B cell (primary cell): ENCODE results near the gene LRRC8D. TPM values are rescaled to one million over a fixed set of nuclear protein-coding genes. Genes with fewer than 3 reads are reported as not detected.

Experiments used
- ATAC-seq: fragments of 200-7000 bp; cut with Tn5 transposase; one replicate; pipeline ENCODE4 v1.10.0; 2021; ENCODE audit warnings: low read depth, mild to moderate bottlenecking, moderate number of reproducible peaks, moderate library complexity
- CTCF ChIA-PET: fragments of 350-600 bp; sonication (Branson Sonifier 250); formaldehyde crosslinking; loops from one replicate; lab custom pipeline; 2021; ENCODE audit warnings: antibody characterized with exemption, inconsistent platforms; lab: Charles Lee
- POLR2A ChIA-PET: fragments of 350-600 bp; sonication (Branson Sonifier 250); formaldehyde crosslinking; loops from one replicate; lab custom pipeline; 2021; ENCODE audit warnings: antibody characterized with exemption; lab: Charles Lee
- DNase-seq: peaks from one replicate; pipeline ENCODE4 v3.0.0; 2013
- H2AFZ ChIP-seq: 2 replicates; pipeline ENCODE4 v1.6.1; 2012; ENCODE audit warnings: mild to moderate bottlenecking, low read depth, low read length; ENCODE audit not compliant: insufficient read depth, poor library complexity, severe bottlenecking
- H3K27ac ChIP-seq, 2 donors: 1 replicate in 1 of 2; 2 replicates in 1 of 2; pipeline ENCODE4 v1.5.1; 2012 to 2013; ENCODE audit warnings: low read length in 2 of 2, mild to moderate bottlenecking in 2 of 2, moderate library complexity in 1 of 2
- H3K27me3 ChIP-seq, 4 experiments: fragments of 200-600 bp in 1 of 4; sonication (generic) in 1 of 4; replicated peaks in 1 of 4; 1 replicate in 2 of 4; 2 replicates in 2 of 4; pipeline versions ENCODE4 v1.6.1 to v1.7.0; 2013 to 2016; ENCODE audit warnings: low read length in 3 of 4, mild to moderate bottlenecking in 2 of 4, mixed read lengths in 1 of 4, moderate library complexity in 1 of 4; ENCODE audit not compliant: insufficient read depth in 4 of 4, control insufficient read depth in 3 of 4; ENCODE audit errors: control extremely low read depth in 1 of 4
- H3K36me3 ChIP-seq, 2 experiments: replicated peaks in 1 of 2; 1 replicate in 1 of 2; 2 replicates in 1 of 2; pipeline versions ENCODE4 v1.6.1 to v1.7.1; 2013; ENCODE audit warnings: low read length in 1 of 2; ENCODE audit not compliant: insufficient read depth in 2 of 2, control insufficient read depth in 1 of 2; ENCODE audit errors: control extremely low read depth in 1 of 2, extremely low read depth in 1 of 2
- H3K4me1 ChIP-seq, 2 donors: fragments of 200-600 bp in 1 of 2; sonication (generic) in 1 of 2; 1 replicate in 1 of 2; 2 replicates in 1 of 2; pipeline versions ENCODE4 v1.5.1 to v1.6.1; 2013 to 2017; ENCODE audit warnings: low read length in 2 of 2; ENCODE audit not compliant: control insufficient read depth in 2 of 2, insufficient read depth in 2 of 2
- H3K4me2 ChIP-seq: replicated peaks from 2 replicates; pipeline ENCODE3; 2012; ENCODE audit warnings: mild to moderate bottlenecking, low read depth, low read length; ENCODE audit not compliant: poor library complexity, severe bottlenecking
- H3K4me3 ChIP-seq, 5 experiments: fragments of 200-600 bp in 1 of 5; sonication (generic) in 1 of 5; 1 replicate in 3 of 5; 2 replicates in 2 of 5; pipeline versions ENCODE4 v1.5.1 to v1.7.0; 2011 to 2016; ENCODE audit warnings: low read length in 4 of 5, mild to moderate bottlenecking in 4 of 5, low read depth in 2 of 5, control low read depth in 1 of 5, moderate library complexity in 1 of 5; ENCODE audit not compliant: insufficient read depth in 1 of 5; ENCODE audit errors: control extremely low read depth in 1 of 5, extremely low read depth in 1 of 5
- H3K79me2 ChIP-seq: fragments of 200-600 bp; sonication (generic); one replicate; pipeline ENCODE4 v1.6.0; 2016; ENCODE audit warnings: low read length; ENCODE audit not compliant: control insufficient read depth, insufficient read depth
- H3K9ac ChIP-seq: fragments of 200-600 bp; sonication (generic); 2 replicates; pipeline ENCODE4 v1.6.1; 2017; ENCODE audit warnings: mild to moderate bottlenecking, low read length, moderate library complexity
- H3K9me3 ChIP-seq, 3 donors: one replicate each; pipeline versions ENCODE4 v1.6.1 to v1.7.1; 2013; ENCODE audit warnings: low read length in 2 of 3; ENCODE audit not compliant: control insufficient read depth in 2 of 3, insufficient read depth in 1 of 3; ENCODE audit errors: control extremely low read depth in 1 of 3
- H4K20me1 ChIP-seq: 2 replicates; pipeline ENCODE4 v1.6.0; 2012; ENCODE audit warnings: mild to moderate bottlenecking, low read length; ENCODE audit not compliant: insufficient read depth, control insufficient read depth, poor library complexity, severe bottlenecking
- H3K27ac Mint-ChIP-seq: one replicate; pipeline ENCODE4 v1.8.0; 2021; ENCODE audit warnings: mixed read lengths
- H3K27me3 Mint-ChIP-seq: one replicate; pipeline ENCODE4 v1.8.0; 2021; ENCODE audit warnings: mixed read lengths
- H3K4me1 Mint-ChIP-seq: one replicate; pipeline ENCODE4 v1.8.0; 2021; ENCODE audit warnings: mixed read lengths
- H3K4me3 Mint-ChIP-seq: one replicate; pipeline ENCODE4 v1.8.0; 2021; ENCODE audit warnings: mixed read lengths
- H3K9me3 Mint-ChIP-seq: one replicate; pipeline ENCODE4 v1.8.0; 2022; ENCODE audit warnings: mixed read lengths; ENCODE audit not compliant: insufficient read depth
- EZH2 ChIP-seq: IDR thresholded peaks from 2 replicates; pipeline ENCODE4 v1.6.1; 2012; ENCODE audit warnings: borderline replicate concordance, low read depth, mild to moderate bottlenecking, moderate library complexity, low read length; ENCODE audit not compliant: insufficient read depth, poor library complexity, severe bottlenecking
- WGBS: methylation state at CpG from one replicate; pipeline ENCODE4 v1.1.5; 2013; ENCODE audit warnings: missing lambda C conversion rate; ENCODE audit not compliant: insufficient coverage; 5-methylcytosine and 5-hydroxymethylcytosine counted together
- intact Hi-C: fragments of 100-400 bp; cut with micrococcal nuclease; formaldehyde crosslinking; loops from one replicate; pipeline ENCODE4 v1.10.0; 2022
- polyA plus RNA-seq: library from polyadenylated mRNA; depleted of rRNA; stranded (reverse); fragments of >200 nt; gene quantifications from 2 replicates; pipeline ENCODE4 v1.2.3, GENCODE V29; 2012
- total RNA-seq, 2 donors: library from RNA; stranded (reverse); fragments of 120-200 nt in 1 of 2; gene quantifications; 1 replicate in 1 of 2; 2 replicates in 1 of 2; pipeline versions ENCODE4 v1.2.3 to v1.2.4, GENCODE V29; 2013 to 2022
- TF ChIP-seq, protein P1 (sequence below): fragments of 200-600 bp; IDR thresholded peaks from one replicate; pipeline ENCODE4 v1.8.0; 2022; ENCODE audit warnings: antibody characterized with exemption, mild to moderate bottlenecking

The LRRC8D gene
- total and polyA plus RNA-seq, 2 donors (not counting 1 experiment from before 2014, with no cell fraction given), result 23.7 to 47.0 TPM

GRCh38 chr1:89935235-89935634, 114.4 kb downstream of the LRRC8D start:
- Histone ChIP-seq H3K4me1 (peaks cover 0 to 4% of the 10 kb centered on the region in 2 donors), H3K36me3 (peaks cover 0 to 20% of the 10 kb centered on the region in 2 experiments), H3K4me3 (no peak overlapping the region), H3K9ac (no peak overlapping the region), H3K27me3 (no peaks in the 10 kb centered on the region), H3K79me2 (no peaks in the 10 kb centered on the region), H3K4me2 (no peak overlapping the region), H2AFZ (no peak overlapping the region), H3K9me3 (no peaks in the 10 kb centered on the region), H3K27ac (no peak overlapping the region), H4K20me1 (no peaks in the 10 kb centered on the region)
- ChIA-PET POLR2A (no interaction called here), CTCF (no interaction called here)
- no peaks in the 10 kb centered on the region for H3K9me3 Mint-ChIP-seq
- 100% methylated on average over 1 of the region's 4 CpGs for WGBS
- TF ChIP-seq, protein P1, sequence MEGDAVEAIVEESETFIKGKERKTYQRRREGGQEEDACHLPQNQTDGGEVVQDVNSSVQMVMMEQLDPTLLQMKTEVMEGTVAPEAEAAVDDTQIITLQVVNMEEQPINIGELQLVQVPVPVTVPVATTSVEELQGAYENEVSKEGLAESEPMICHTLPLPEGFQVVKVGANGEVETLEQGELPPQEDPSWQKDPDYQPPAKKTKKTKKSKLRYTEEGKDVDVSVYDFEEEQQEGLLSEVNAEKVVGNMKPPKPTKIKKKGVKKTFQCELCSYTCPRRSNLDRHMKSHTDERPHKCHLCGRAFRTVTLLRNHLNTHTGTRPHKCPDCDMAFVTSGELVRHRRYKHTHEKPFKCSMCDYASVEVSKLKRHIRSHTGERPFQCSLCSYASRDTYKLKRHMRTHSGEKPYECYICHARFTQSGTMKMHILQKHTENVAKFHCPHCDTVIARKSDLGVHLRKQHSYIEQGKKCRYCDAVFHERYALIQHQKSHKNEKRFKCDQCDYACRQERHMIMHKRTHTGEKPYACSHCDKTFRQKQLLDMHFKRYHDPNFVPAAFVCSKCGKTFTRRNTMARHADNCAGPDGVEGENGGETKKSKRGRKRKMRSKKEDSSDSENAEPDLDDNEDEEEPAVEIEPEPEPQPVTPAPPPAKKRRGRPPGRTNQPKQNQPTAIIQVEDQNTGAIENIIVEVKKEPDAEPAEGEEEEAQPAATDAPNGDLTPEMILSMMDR, result no peak
- TF ChIP-seq EZH2, result no peak
- no peak for DNase-seq
- no peaks in the 10 kb centered on the region for H3K27me3 Mint-ChIP-seq
- H3K4me3 Mint-ChIP-seq, result no peak overlapping the region
- no peak for ATAC-seq
- intact Hi-C loops, result no loop called here
- H3K4me1 Mint-ChIP-seq, result peaks cover 5% of the 10 kb centered on the region
- H3K27ac Mint-ChIP-seq, result no peak overlapping the region

- H3K4me1 ChIP-seq, result no peaks in the 10 kb centered on the region
- H3K4me3 Mint-ChIP-seq, result no peak overlapping the region
- ATAC-seq (no peak), DNase-seq (no peak)
- peaks cover 0 to 20% of the 10 kb centered on the region in 2 experiments for H3K36me3 ChIP-seq
- H2AFZ ChIP-seq, result no peak overlapping the region
- no peak overlapping the region for H3K4me3 ChIP-seq
- H3K4me1 Mint-ChIP-seq, result no peaks in the 10 kb centered on the region
- H3K9me3 ChIP-seq, result no peaks in the 10 kb centered on the region
- intact Hi-C loops, result no loop called here
- WGBS, result no CpG with 5 or more reads among the region's 1 CpG
- CTCF ChIA-PET, result no interaction called here
- no peaks in the 10 kb centered on the region for H3K27me3 ChIP-seq
- no peak overlapping the region for H3K9ac ChIP-seq
- POLR2A ChIA-PET, result no interaction called here
- no peaks in the 10 kb centered on the region for H3K27me3 Mint-ChIP-seq
- TF ChIP-seq, protein P1, result no peak
- no peak for TF ChIP-seq EZH2
- H3K79me2 ChIP-seq, result no peaks in the 10 kb centered on the region
- no peak overlapping the region for H3K27ac Mint-ChIP-seq
- no peaks in the 10 kb centered on the region for H3K9me3 Mint-ChIP-seq
- no peak overlapping the region for H3K27ac ChIP-seq
- H3K4me2 ChIP-seq, result no peak overlapping the region
- no peaks in the 10 kb centered on the region for H4K20me1 ChIP-seq
Measured at GRCh38 chr1:89936694-89937093, 115.9 kb downstream of the LRRC8D start.
